H9 (cell line): ENCODE measurements around the gene MYO1E. TPM values are rescaled to one million over a fixed set of nuclear protein-coding genes. Genes with fewer than 3 reads are reported as not detected.

Experiments
- DNase-seq: peaks from one replicate; pipeline ENCODE4 v3.0.0-alpha.2; 2017
- H2AFZ ChIP-seq: one replicate; pipeline ENCODE4 v1.6.1; 2013; ENCODE audit warnings: mild to moderate bottlenecking, low read length, control low read depth, moderate library complexity
- H2AK5ac ChIP-seq: 2 replicates; pipeline ENCODE4 v1.6.1; 2013; ENCODE audit warnings: low read length, control low read depth, mixed read lengths; ENCODE audit not compliant: insufficient read length
- H2BK120ac ChIP-seq: one replicate; pipeline ENCODE4 v1.6.1; 2013; ENCODE audit warnings: low read depth, mild to moderate bottlenecking, low read length, control low read depth, inconsistent platforms; ENCODE audit not compliant: poor library complexity, severe bottlenecking
- H2BK12ac ChIP-seq: 2 replicates; pipeline ENCODE4 v1.6.1; 2013; ENCODE audit warnings: low read length, control low read depth, mixed read lengths, low read depth; ENCODE audit not compliant: insufficient read length
- H2BK15ac ChIP-seq: 2 replicates; pipeline ENCODE4 v1.6.1; 2013; ENCODE audit warnings: low read depth, low read length, control low read depth
- H2BK20ac ChIP-seq: one replicate; pipeline ENCODE4 v1.6.1; 2013; ENCODE audit warnings: low read depth, mild to moderate bottlenecking, low read length, control low read depth, inconsistent platforms; ENCODE audit not compliant: poor library complexity, severe bottlenecking
- H2BK5ac ChIP-seq: 2 replicates; pipeline ENCODE4 v1.6.1; 2013; ENCODE audit warnings: low read length, control low read depth, mixed read lengths; ENCODE audit not compliant: insufficient read length
- H3K14ac ChIP-seq: 2 replicates; pipeline ENCODE4 v1.6.1; 2013; ENCODE audit warnings: low read length, control low read depth; ENCODE audit not compliant: insufficient read depth
- H3K18ac ChIP-seq: 2 replicates; pipeline ENCODE4 v1.6.1; 2013; ENCODE audit warnings: low read depth, mild to moderate bottlenecking, mixed read lengths, low read length, control low read depth; ENCODE audit not compliant: insufficient read length
- H3K23ac ChIP-seq: 2 replicates; pipeline ENCODE4 v1.6.1; 2013; ENCODE audit warnings: low read length, control low read depth, mixed read lengths, low read depth; ENCODE audit not compliant: insufficient read length
- H3K23me2 ChIP-seq: 2 replicates; pipeline ENCODE4 v1.6.1; 2013; ENCODE audit warnings: low read depth, mild to moderate bottlenecking, mixed read lengths, low read length, control low read depth; ENCODE audit not compliant: insufficient read length, poor library complexity, severe bottlenecking
- H3K27ac ChIP-seq: 2 replicates; pipeline ENCODE4 v1.5.1; 2013; ENCODE audit warnings: low read length, control low read depth, mixed read lengths, low read depth; ENCODE audit not compliant: insufficient read length
- H3K27me3 ChIP-seq: 2 replicates; pipeline ENCODE4 v1.6.1; 2013; ENCODE audit warnings: low read length, control low read depth, inconsistent platforms; ENCODE audit not compliant: insufficient read depth
- H3K4ac ChIP-seq: 2 replicates; pipeline ENCODE4 v1.6.1; 2013; ENCODE audit warnings: low read depth, mild to moderate bottlenecking, control low read depth, inconsistent platforms, low read length, moderate library complexity
- H3K4me1 ChIP-seq: 2 replicates; pipeline ENCODE4 v1.6.1; 2013; ENCODE audit warnings: low read length, control low read depth, inconsistent platforms; ENCODE audit not compliant: insufficient read depth
- H3K4me2 ChIP-seq: 2 replicates; pipeline ENCODE4 v1.6.1; 2013; ENCODE audit warnings: low read length, control low read depth, mixed read lengths; ENCODE audit not compliant: insufficient read length, insufficient read depth
- H3K56ac ChIP-seq: 2 replicates; pipeline ENCODE4 v1.6.1; 2013; ENCODE audit warnings: low read depth, mild to moderate bottlenecking, mixed read lengths, low read length, control low read depth; ENCODE audit not compliant: insufficient read length
- H3K79me1 ChIP-seq: 2 replicates; pipeline ENCODE4 v1.6.1; 2013; ENCODE audit warnings: low read depth, mild to moderate bottlenecking, moderate library complexity, low read length, control low read depth, inconsistent platforms; ENCODE audit not compliant: insufficient read depth, poor library complexity, severe bottlenecking
- H3K79me2 ChIP-seq: 2 replicates; pipeline ENCODE4 v1.6.1; 2013; ENCODE audit warnings: low read length, control low read depth, inconsistent platforms; ENCODE audit not compliant: insufficient read depth
- H3K9ac ChIP-seq: 2 replicates; pipeline ENCODE4 v1.6.1; 2013; ENCODE audit warnings: low read length, control low read depth, mixed read lengths; ENCODE audit not compliant: insufficient read length; ENCODE audit errors: extremely low read depth
- H3K9me3 ChIP-seq: one replicate; pipeline ENCODE4 v1.6.1; 2013; ENCODE audit warnings: low read depth, low read length, inconsistent platforms; ENCODE audit not compliant: control insufficient read depth
- H3T11ph ChIP-seq: one replicate; pipeline ENCODE4 v1.6.1; 2013; ENCODE audit warnings: mild to moderate bottlenecking, low read length, control low read depth, inconsistent platforms
- H4K20me1 ChIP-seq: one replicate; pipeline ENCODE4 v1.6.1; 2013; ENCODE audit not compliant: control insufficient read depth, insufficient read length, insufficient read depth
- H4K5ac ChIP-seq: 2 replicates; pipeline ENCODE4 v1.6.1; 2013; ENCODE audit warnings: low read depth, mild to moderate bottlenecking, mixed read lengths, low read length, control low read depth; ENCODE audit not compliant: insufficient read length
- H4K8ac ChIP-seq: replicated peaks from 2 replicates; pipeline ENCODE4 v1.6.1; 2013; ENCODE audit warnings: low read length, control low read depth, mixed read lengths, low read depth; ENCODE audit not compliant: insufficient read length
- H4K91ac ChIP-seq: 2 replicates; pipeline ENCODE4 v1.6.1; 2013; ENCODE audit warnings: low read depth, mild to moderate bottlenecking, moderate library complexity, mixed read lengths, low read length, control low read depth; ENCODE audit not compliant: insufficient read length
- H3K27ac Mint-ChIP-seq, 3 experiments: 2 replicates in 2 of 3; 3 replicates in 1 of 3; pipeline ENCODE4 v1.8.0; 2020 to 2021; ENCODE audit warnings: mixed read lengths in 3 of 3, mild to moderate bottlenecking in 1 of 3, moderate library complexity in 1 of 3
- H3K27me3 Mint-ChIP-seq: 2 replicates; pipeline ENCODE4 v1.8.0; 2021; ENCODE audit warnings: low read depth, mild to moderate bottlenecking, moderate library complexity, mixed read lengths
- H3K36me3 Mint-ChIP-seq, 3 experiments: 2 replicates in 2 of 3; 3 replicates in 1 of 3; pipeline ENCODE4 v1.8.0; 2020 to 2021; ENCODE audit warnings: low read depth in 3 of 3, mixed read lengths in 3 of 3; ENCODE audit not compliant: insufficient read depth in 1 of 3
- H3K4me1 Mint-ChIP-seq, 2 experiments: 2 replicates each; pipeline ENCODE4 v1.8.0; 2020; ENCODE audit warnings: mixed read lengths in 2 of 2
- H3K4me3 Mint-ChIP-seq, 2 experiments: 2 replicates in 1 of 2; 3 replicates in 1 of 2; pipeline ENCODE4 v1.8.0; 2020 to 2021; ENCODE audit warnings: mild to moderate bottlenecking in 2 of 2, mixed read lengths in 2 of 2, moderate library complexity in 1 of 2
- H3K9me3 Mint-ChIP-seq, 2 experiments: 2 replicates in 1 of 2; 3 replicates in 1 of 2; pipeline ENCODE4 v1.8.0; 2020; ENCODE audit warnings: mild to moderate bottlenecking in 2 of 2, mixed read lengths in 2 of 2, moderate library complexity in 1 of 2
- CTCF ChIP-seq: fragments of 200-600 bp; sonication (generic); conservative IDR thresholded peaks from 3 replicates; pipeline ENCODE4 v1.8.0; 2021; ENCODE audit warnings: antibody characterized with exemption, mild to moderate bottlenecking
- WGBS: extraction: QIAGEN DNeasy Blood & Tissue Kit; methylation state at CpG from one replicate; pipeline ENCODE4 v1.1.7; 2013; ENCODE audit warnings: missing lambda C conversion rate, low lambda C conversion rate, mixed read lengths; ENCODE audit not compliant: insufficient read length; ENCODE audit errors: extremely low coverage; 5-methylcytosine and 5-hydroxymethylcytosine counted together
- total RNA-seq: library from RNA; stranded (reverse); gene quantifications from 2 replicates; pipeline ENCODE4 v1.2.1, GENCODE V29; 2021

Gene MYO1E
- total RNA-seq, 1 experiment from 2014 or later = 235 TPM

GRCh38 chr15:59392299-59392698 is 19.6 kb upstream of the MYO1E start:
- Mint-ChIP-seq H3K27ac (no peak overlapping the region), H3K36me3 (no peaks in the 10 kb centered on the region), H3K9me3 (no peaks in the 10 kb centered on the region), H3K27me3 (no peaks in the 10 kb centered on the region; the same call in 1 of the 2 replicates), H3K4me1 (peaks cover 9 to 13% of the 10 kb centered on the region in 2 experiments; a peak in 3 of 4 replicates), H3K4me3 (no peak overlapping the region)
- DNase-seq = no peak
- no peaks in the 10 kb centered on the region for H3K4me1 ChIP-seq
- no peak overlapping the region for H3T11ph ChIP-seq
- no peak overlapping the region for H3K27ac ChIP-seq
- H4K20me1 ChIP-seq = no peaks in the 10 kb centered on the region
- no peaks in the 10 kb centered on the region for H3K9me3 ChIP-seq
- no peak overlapping the region for H2AFZ ChIP-seq
- no peak overlapping the region for H2BK120ac ChIP-seq
- no peak overlapping the region for H2BK12ac ChIP-seq
- no peak overlapping the region for H3K14ac ChIP-seq
- H3K79me1 ChIP-seq = no peaks in the 10 kb centered on the region
- no peak overlapping the region for H2AK5ac ChIP-seq
- H3K23ac ChIP-seq = no peak overlapping the region
- no peak overlapping the region for H3K4ac ChIP-seq
- no CpG with 5 or more reads among the region's 5 CpGs for WGBS
- H2BK5ac ChIP-seq = no peak overlapping the region
- H4K5ac ChIP-seq = no peak overlapping the region
- no peaks in the 10 kb centered on the region for H3K23me2 ChIP-seq
- no peak overlapping the region for H4K91ac ChIP-seq
- TF ChIP-seq CTCF = no peak
- no peaks in the 10 kb centered on the region for H3K79me2 ChIP-seq
- H3K18ac ChIP-seq = no peak overlapping the region
- H4K8ac ChIP-seq = no peak overlapping the region
- no peak overlapping the region for H3K9ac ChIP-seq
- H3K27me3 ChIP-seq = no peaks in the 10 kb centered on the region
- no peak overlapping the region for H2BK15ac ChIP-seq
- no peak overlapping the region for H3K56ac ChIP-seq
- no peak overlapping the region for H3K4me2 ChIP-seq
- no peak overlapping the region for H2BK20ac ChIP-seq
